ENCODE results near the gene IFIT2.

DNA sequence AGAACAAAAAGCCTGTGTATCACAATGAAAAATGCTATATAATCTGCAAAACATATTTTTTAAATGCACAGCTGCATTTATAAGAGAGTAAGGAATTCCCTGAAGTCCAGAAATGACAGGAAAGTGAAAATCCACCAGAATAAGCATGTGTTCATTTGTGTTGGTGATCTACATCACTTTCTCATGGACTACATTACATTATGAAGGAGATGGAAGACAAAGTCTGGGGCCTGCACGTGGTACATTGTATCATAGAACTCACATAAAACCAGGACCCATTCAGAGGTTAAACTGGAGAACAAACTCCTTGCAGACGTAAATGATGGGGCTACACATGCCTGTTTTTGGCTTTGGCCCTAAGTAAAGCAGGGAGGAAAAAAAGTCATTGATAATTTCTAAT, 42.3 kb downstream of the IFIT2 start:
- TF ChIP-seq, protein P1, sequence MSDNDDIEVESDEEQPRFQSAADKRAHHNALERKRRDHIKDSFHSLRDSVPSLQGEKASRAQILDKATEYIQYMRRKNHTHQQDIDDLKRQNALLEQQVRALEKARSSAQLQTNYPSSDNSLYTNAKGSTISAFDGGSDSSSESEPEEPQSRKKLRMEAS (IDR thresholded peaks at IDR 0.05): no peak
- TF ChIP-seq EGR1 (IDR thresholded peaks at IDR 0.05) (no peak), ZBTB7A (IDR thresholded peaks at IDR 0.05; ENCODE audit: low read depth) (no peak), FOXM1 (IDR thresholded peaks at IDR 0.05; ENCODE audit: borderline replicate concordance, low read depth) (no peak), TCF12 (IDR thresholded peaks at IDR 0.05; ENCODE audit: low read depth) (no peak), YY1 (IDR thresholded peaks at IDR 0.05; ENCODE audit: low read depth) (no peak), TEAD4 (IDR thresholded peaks at IDR 0.05) (no peak), CREB1 (IDR thresholded peaks at IDR 0.05; ENCODE audit: low read depth) (no peak), NFIC (IDR thresholded peaks at IDR 0.05) (no peak), RAD21 (IDR thresholded peaks at IDR 0.05; ENCODE audit: low read depth) (no peak), EP300 (IDR thresholded peaks at IDR 0.05; ENCODE audit: borderline replicate concordance) (no peak), CEBPB (IDR thresholded peaks at IDR 0.05) (no peak)
- TF ChIP-seq, protein P2, sequence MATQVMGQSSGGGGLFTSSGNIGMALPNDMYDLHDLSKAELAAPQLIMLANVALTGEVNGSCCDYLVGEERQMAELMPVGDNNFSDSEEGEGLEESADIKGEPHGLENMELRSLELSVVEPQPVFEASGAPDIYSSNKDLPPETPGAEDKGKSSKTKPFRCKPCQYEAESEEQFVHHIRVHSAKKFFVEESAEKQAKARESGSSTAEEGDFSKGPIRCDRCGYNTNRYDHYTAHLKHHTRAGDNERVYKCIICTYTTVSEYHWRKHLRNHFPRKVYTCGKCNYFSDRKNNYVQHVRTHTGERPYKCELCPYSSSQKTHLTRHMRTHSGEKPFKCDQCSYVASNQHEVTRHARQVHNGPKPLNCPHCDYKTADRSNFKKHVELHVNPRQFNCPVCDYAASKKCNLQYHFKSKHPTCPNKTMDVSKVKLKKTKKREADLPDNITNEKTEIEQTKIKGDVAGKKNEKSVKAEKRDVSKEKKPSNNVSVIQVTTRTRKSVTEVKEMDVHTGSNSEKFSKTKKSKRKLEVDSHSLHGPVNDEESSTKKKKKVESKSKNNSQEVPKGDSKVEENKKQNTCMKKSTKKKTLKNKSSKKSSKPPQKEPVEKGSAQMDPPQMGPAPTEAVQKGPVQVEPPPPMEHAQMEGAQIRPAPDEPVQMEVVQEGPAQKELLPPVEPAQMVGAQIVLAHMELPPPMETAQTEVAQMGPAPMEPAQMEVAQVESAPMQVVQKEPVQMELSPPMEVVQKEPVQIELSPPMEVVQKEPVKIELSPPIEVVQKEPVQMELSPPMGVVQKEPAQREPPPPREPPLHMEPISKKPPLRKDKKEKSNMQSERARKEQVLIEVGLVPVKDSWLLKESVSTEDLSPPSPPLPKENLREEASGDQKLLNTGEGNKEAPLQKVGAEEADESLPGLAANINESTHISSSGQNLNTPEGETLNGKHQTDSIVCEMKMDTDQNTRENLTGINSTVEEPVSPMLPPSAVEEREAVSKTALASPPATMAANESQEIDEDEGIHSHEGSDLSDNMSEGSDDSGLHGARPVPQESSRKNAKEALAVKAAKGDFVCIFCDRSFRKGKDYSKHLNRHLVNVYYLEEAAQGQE (IDR thresholded peaks at IDR 0.05; ENCODE audit: low read depth): no peak
- TF ChIP-seq, protein P3, sequence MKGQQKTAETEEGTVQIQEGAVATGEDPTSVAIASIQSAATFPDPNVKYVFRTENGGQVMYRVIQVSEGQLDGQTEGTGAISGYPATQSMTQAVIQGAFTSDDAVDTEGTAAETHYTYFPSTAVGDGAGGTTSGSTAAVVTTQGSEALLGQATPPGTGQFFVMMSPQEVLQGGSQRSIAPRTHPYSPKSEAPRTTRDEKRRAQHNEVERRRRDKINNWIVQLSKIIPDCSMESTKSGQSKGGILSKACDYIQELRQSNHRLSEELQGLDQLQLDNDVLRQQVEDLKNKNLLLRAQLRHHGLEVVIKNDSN (IDR thresholded peaks at IDR 0.05): no peak

All from Ishikawa (cell line).